K562 (cell line): ENCODE results near the gene CDK14.

Experiments used
- DMBX1 ChIP-seq: fragments of 250-450 bp; sonication (Bioruptor Pico); IDR thresholded peaks from 2 replicates; pipeline ENCODE4 v1.8.0; 2022; ENCODE audit warnings: inconsistent platforms, mild to moderate bottlenecking, moderate library complexity, borderline replicate concordance
- NR2F6 ChIP-seq: fragments of 450-650 bp; formaldehyde crosslinking; IDR thresholded peaks from 2 replicates; pipeline ENCODE4 v1.4.0; 2020; ENCODE audit warnings: mild to moderate bottlenecking
- POLR2A ChIP-seq: fragments of 450-650 bp; conservative IDR thresholded peaks from 2 replicates; pipeline ENCODE4 v1.6.1; 2016
- TF ChIP-seq, protein P1 (sequence below), 3 experiments: IDR thresholded peaks in 2 of 3; conservative IDR thresholded peaks in 1 of 3; 2 replicates each; pipeline ENCODE4 v1.5.1; 2011 to 2012; ENCODE audit warnings: low read length in 3 of 3, mild to moderate bottlenecking in 3 of 3, control low read depth in 2 of 3, improper control_type of control experiment in 1 of 3, inconsistent platforms in 1 of 3, low read depth in 1 of 3, mixed read lengths in 1 of 3, moderate library complexity in 1 of 3; ENCODE audit not compliant: insufficient read depth in 2 of 3

DNA sequence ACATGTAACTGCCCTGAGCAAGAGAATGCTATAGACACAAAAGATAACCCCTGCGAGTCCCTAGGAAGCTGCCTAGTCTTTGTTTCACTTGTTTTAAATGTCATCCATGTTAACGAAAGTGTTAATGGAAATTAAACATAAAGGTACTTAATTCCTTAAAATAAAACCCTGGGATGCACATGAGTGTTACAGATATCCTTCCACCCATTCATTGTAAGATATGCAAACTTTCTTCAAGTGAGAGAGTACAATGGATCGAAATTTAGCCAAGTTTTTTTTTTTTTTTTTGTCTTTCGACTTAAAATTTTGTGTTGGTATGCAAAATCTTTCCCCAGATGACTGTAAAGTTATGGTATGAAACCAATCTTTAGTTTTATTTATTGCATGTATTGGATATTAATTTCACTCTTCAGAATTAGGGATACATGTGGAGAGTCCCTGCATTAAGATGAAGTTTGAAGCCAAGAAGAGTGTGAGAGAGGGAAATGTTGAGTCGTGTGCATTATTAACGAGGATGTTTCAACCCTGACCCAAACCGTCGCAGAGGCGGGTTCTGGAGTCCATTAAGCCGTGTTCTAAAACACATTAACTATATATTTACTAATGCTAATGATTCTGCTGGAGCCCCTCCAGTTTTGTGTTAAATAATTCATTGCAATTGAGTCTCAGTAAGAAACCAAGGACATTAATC, 1.6 kb downstream of the CDK14 start:
- TF ChIP-seq DMBX1 (CRISPR knock-in tag) = no peak
- no peak for TF ChIP-seq POLR2A
- TF ChIP-seq, protein P1, sequence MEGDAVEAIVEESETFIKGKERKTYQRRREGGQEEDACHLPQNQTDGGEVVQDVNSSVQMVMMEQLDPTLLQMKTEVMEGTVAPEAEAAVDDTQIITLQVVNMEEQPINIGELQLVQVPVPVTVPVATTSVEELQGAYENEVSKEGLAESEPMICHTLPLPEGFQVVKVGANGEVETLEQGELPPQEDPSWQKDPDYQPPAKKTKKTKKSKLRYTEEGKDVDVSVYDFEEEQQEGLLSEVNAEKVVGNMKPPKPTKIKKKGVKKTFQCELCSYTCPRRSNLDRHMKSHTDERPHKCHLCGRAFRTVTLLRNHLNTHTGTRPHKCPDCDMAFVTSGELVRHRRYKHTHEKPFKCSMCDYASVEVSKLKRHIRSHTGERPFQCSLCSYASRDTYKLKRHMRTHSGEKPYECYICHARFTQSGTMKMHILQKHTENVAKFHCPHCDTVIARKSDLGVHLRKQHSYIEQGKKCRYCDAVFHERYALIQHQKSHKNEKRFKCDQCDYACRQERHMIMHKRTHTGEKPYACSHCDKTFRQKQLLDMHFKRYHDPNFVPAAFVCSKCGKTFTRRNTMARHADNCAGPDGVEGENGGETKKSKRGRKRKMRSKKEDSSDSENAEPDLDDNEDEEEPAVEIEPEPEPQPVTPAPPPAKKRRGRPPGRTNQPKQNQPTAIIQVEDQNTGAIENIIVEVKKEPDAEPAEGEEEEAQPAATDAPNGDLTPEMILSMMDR (IDR thresholded peaks at IDR 0.05 in 2 of 3, conservative IDR thresholded peaks at IDR 0.05 in 1 of 3; ENCODE audit: insufficient read depth in 2 of 3, low read depth in 1 of 3, low read length in 3 of 3) = no peak
- TF ChIP-seq NR2F6 (CRISPR knock-in tag) = no peak
